Smooth muscle cell (in vitro differentiated cells): ENCODE measurements around the gene RNF150. TPM values are rescaled to one million over a fixed set of nuclear protein-coding genes. Genes with fewer than 3 reads are reported as not detected.

Experiments used
- DNase-seq: peaks from one replicate; lab custom pipeline; 2025; ENCODE audit not compliant: unreplicated experiment; lab: John Stamatoyannopoulos, UW
- H2AFZ ChIP-seq: fragments of 200-600 bp; sonication (generic); 2 replicates; pipeline ENCODE4 v1.6.0; 2016; ENCODE audit warnings: antibody characterized with exemption, low read depth, mild to moderate bottlenecking
- H3F3A ChIP-seq: fragments of 200-600 bp; sonication (generic); 2 replicates; pipeline ENCODE4 v1.6.0; 2017; ENCODE audit warnings: antibody characterized with exemption, low read depth
- H3K27ac ChIP-seq: fragments of 200-600 bp; sonication (generic); 2 replicates; pipeline ENCODE4 v1.5.1; 2016; ENCODE audit warnings: low read depth, mild to moderate bottlenecking
- H3K27me3 ChIP-seq: fragments of 200-600 bp; sonication (generic); 2 replicates; pipeline ENCODE4 v1.6.1; 2016; ENCODE audit warnings: low read depth, mild to moderate bottlenecking
- H3K36me3 ChIP-seq: fragments of 200-600 bp; sonication (generic); 2 replicates; pipeline ENCODE4 v1.5.1; 2016; ENCODE audit warnings: low read depth
- H3K4me1 ChIP-seq: fragments of 200-600 bp; sonication (generic); 2 replicates; pipeline ENCODE4 v1.5.1; 2016; ENCODE audit warnings: low read depth
- H3K4me2 ChIP-seq: fragments of 200-600 bp; sonication (generic); 2 replicates; pipeline ENCODE4 v1.6.0; 2016; ENCODE audit warnings: mild to moderate bottlenecking
- H3K4me3 ChIP-seq: fragments of 200-600 bp; sonication (generic); 2 replicates; pipeline ENCODE4 v1.5.1; 2016; ENCODE audit warnings: mild to moderate bottlenecking
- H3K79me2 ChIP-seq: fragments of 200-600 bp; sonication (generic); 2 replicates; pipeline ENCODE4 v1.6.0; 2016; ENCODE audit warnings: low read depth, mild to moderate bottlenecking
- H3K9ac ChIP-seq: fragments of 200-600 bp; sonication (generic); 2 replicates; pipeline ENCODE4 v1.6.0; 2016; ENCODE audit warnings: low read depth
- H3K9me3 ChIP-seq: fragments of 200-600 bp; sonication (generic); replicated peaks from 2 replicates; pipeline ENCODE4 v1.5.1; 2016; ENCODE audit warnings: low read depth
- H4K20me1 ChIP-seq: fragments of 200-600 bp; sonication (generic); 2 replicates; pipeline ENCODE4 v1.6.0; 2016; ENCODE audit warnings: low read depth
- CTCF ChIP-seq: fragments of 200-600 bp; sonication (generic); IDR thresholded peaks from 2 replicates; pipeline ENCODE4 v1.5.1; 2017; ENCODE audit warnings: borderline replicate concordance, mild to moderate bottlenecking, antibody characterized with exemption; ENCODE audit not compliant: insufficient read depth, poor library complexity, severe bottlenecking
- WGBS: methylation state at CpG from one replicate; pipeline ENCODE4 v1.1.7; 2016; ENCODE audit warnings: low lambda C conversion rate; 5-methylcytosine and 5-hydroxymethylcytosine counted together
- polyA plus RNA-seq: library from polyadenylated mRNA; unstranded; fragments of >200 nt; fragmentation: Nextera tagmentation; extraction: Ambion mirVana; gene quantifications from 2 replicates; pipeline ENCODE4 v1.2.1, GENCODE V29; 2016
- total RNA-seq: library from RNA; depleted of rRNA; stranded (reverse); fragments of >200 nt; gene quantifications from 2 replicates; pipeline ENCODE4 v1.2.3, GENCODE V29; 2014

The RNF150 gene
- total and polyA plus RNA-seq, 2 experiments from 2014 or later = 0.09 to 2.2 TPM

- H3F3A ChIP-seq = no peaks in the 10 kb centered on the region
- no peak overlapping the region for H3K4me3 ChIP-seq
- no peak overlapping the region for H3K27ac ChIP-seq
- no peak for TF ChIP-seq CTCF
- no peak for DNase-seq
- no peaks in the 10 kb centered on the region for H3K9me3 ChIP-seq
- H3K79me2 ChIP-seq = no peaks in the 10 kb centered on the region
- no peak overlapping the region for H3K4me2 ChIP-seq
- H3K27me3 ChIP-seq = peaks cover 23% of the 10 kb centered on the region
- H4K20me1 ChIP-seq = no peaks in the 10 kb centered on the region
- no peak overlapping the region for H3K9ac ChIP-seq
- H2AFZ ChIP-seq = no peak overlapping the region
- H3K36me3 ChIP-seq = no peaks in the 10 kb centered on the region
- no peaks in the 10 kb centered on the region for H3K4me1 ChIP-seq
Observed at GRCh38 chr4:140996766-140997165, 136.5 kb downstream of the RNF150 start.

GRCh38 chr4:140995058-140995457, 138.2 kb downstream of the RNF150 start:
- Histone ChIP-seq H3K4me2 (no peak overlapping the region), H4K20me1 (no peaks in the 10 kb centered on the region), H3K27ac (no peak overlapping the region), H3K9me3 (no peaks in the 10 kb centered on the region), H3K4me1 (no peaks in the 10 kb centered on the region), H3K36me3 (no peaks in the 10 kb centered on the region), H3K79me2 (no peaks in the 10 kb centered on the region), H3K4me3 (no peak overlapping the region), H2AFZ (no peak overlapping the region), H3F3A (no peaks in the 10 kb centered on the region), H3K27me3 (peaks cover 10% of the 10 kb centered on the region), H3K9ac (no peak overlapping the region)
- 97% methylated on average over 1 of the region's 1 CpG for WGBS
- no peak for TF ChIP-seq CTCF
- DNase-seq = no peak

- Histone ChIP-seq H2AFZ (no peak overlapping the region), H3K27ac (no peak overlapping the region), H3K9ac (no peak overlapping the region), H3K27me3 (peaks cover 2% of the 10 kb centered on the region), H3F3A (no peaks in the 10 kb centered on the region), H3K4me2 (no peak overlapping the region), H4K20me1 (no peaks in the 10 kb centered on the region), H3K9me3 (no peaks in the 10 kb centered on the region), H3K4me3 (no peak overlapping the region), H3K36me3 (no peaks in the 10 kb centered on the region), H3K79me2 (no peaks in the 10 kb centered on the region), H3K4me1 (no peaks in the 10 kb centered on the region)
- no peak for DNase-seq
- WGBS = 52% methylated on average over 1 of the region's 1 CpG
- no peak for TF ChIP-seq CTCF
Observed at GRCh38 chr4:140994015-140994414, 139.3 kb downstream of the RNF150 start.

GRCh38 chr4:140993370-140993769, 139.9 kb downstream of the RNF150 start:
- H3K27ac ChIP-seq = no peak overlapping the region
- DNase-seq = no peak
- H3K27me3 ChIP-seq = no peaks in the 10 kb centered on the region
- no peak overlapping the region for H2AFZ ChIP-seq
- no peak overlapping the region for H3K9ac ChIP-seq
- H3K36me3 ChIP-seq = no peaks in the 10 kb centered on the region
- no peaks in the 10 kb centered on the region for H3F3A ChIP-seq
- H3K79me2 ChIP-seq = no peaks in the 10 kb centered on the region
- H3K4me3 ChIP-seq = no peak overlapping the region
- no peak for TF ChIP-seq CTCF
- H3K4me1 ChIP-seq = no peaks in the 10 kb centered on the region
- H3K9me3 ChIP-seq = no peaks in the 10 kb centered on the region
- H4K20me1 ChIP-seq = no peaks in the 10 kb centered on the region
- no peak overlapping the region for H3K4me2 ChIP-seq
- WGBS = 93% methylated on average over 4 of the region's 4 CpGs
